ENCODE results near the gene CARD11. TPM values are rescaled to one million over a fixed set of nuclear protein-coding genes. Genes with fewer than 3 reads are reported as not detected.

Gene CARD11
- polyA plus RNA-seq, 1 experiment, result not detected

- ChIA-PET POLR2A (no interaction called here), CTCF (no interaction called here)
- TF ChIP-seq, protein P1, sequence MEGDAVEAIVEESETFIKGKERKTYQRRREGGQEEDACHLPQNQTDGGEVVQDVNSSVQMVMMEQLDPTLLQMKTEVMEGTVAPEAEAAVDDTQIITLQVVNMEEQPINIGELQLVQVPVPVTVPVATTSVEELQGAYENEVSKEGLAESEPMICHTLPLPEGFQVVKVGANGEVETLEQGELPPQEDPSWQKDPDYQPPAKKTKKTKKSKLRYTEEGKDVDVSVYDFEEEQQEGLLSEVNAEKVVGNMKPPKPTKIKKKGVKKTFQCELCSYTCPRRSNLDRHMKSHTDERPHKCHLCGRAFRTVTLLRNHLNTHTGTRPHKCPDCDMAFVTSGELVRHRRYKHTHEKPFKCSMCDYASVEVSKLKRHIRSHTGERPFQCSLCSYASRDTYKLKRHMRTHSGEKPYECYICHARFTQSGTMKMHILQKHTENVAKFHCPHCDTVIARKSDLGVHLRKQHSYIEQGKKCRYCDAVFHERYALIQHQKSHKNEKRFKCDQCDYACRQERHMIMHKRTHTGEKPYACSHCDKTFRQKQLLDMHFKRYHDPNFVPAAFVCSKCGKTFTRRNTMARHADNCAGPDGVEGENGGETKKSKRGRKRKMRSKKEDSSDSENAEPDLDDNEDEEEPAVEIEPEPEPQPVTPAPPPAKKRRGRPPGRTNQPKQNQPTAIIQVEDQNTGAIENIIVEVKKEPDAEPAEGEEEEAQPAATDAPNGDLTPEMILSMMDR (IDR thresholded peaks at IDR 0.05; ENCODE audit: insufficient read depth, low read depth, low read length), result no peak
- no peak for DNase-seq (ENCODE audit: low read depth)
- H3K36me3 ChIP-seq (ENCODE audit: control insufficient read depth, insufficient read depth, low read length), result no peaks in the 10 kb centered on the region
- H3K27me3 ChIP-seq (ENCODE audit: control insufficient read depth, insufficient read depth, low read length), result no peaks in the 10 kb centered on the region
- H3K4me3 ChIP-seq (ENCODE audit: low read depth, low read length), result no peak overlapping the region
Observed at GRCh38 chr7:2929321-2930201, 114.1 kb downstream of the CARD11 start.

GRCh38 chr7:2928613-2929311 is 114.9 kb downstream of the CARD11 start:
- H3K4me3 ChIP-seq (ENCODE audit: low read depth, low read length), result no peak overlapping the region
- ChIA-PET CTCF (no interaction called here), POLR2A (no interaction called here)
- DNase-seq (ENCODE audit: low read depth), result no peak
- H3K36me3 ChIP-seq (ENCODE audit: control insufficient read depth, insufficient read depth, low read length), result no peaks in the 10 kb centered on the region
- no peaks in the 10 kb centered on the region for H3K27me3 ChIP-seq (ENCODE audit: control insufficient read depth, insufficient read depth, low read length)
- TF ChIP-seq, protein P1 (IDR thresholded peaks at IDR 0.05; ENCODE audit: insufficient read depth, low read depth, low read length), result no peak

DNA sequence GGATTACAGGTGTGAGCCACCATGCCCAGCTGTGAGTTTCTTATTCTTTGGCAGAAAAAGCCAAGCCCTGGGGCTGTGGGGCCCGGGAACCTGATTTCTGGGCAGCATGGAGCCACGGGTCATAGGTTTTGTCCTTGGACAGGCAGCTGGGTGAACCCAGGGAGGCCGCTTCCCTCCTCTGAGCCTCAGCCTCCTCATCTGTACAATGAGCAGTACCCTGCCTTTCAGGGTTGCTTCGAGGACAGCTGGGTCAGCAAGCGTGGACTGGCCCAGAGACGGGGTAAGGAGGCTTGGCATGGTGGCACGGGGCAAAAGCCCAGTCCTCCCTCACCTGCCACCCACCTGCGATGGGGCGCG is 115.4 kb downstream of the CARD11 start:
- Histone ChIP-seq H3K4me3 (ENCODE audit: low read depth, low read length) (no peak overlapping the region), H3K27me3 (ENCODE audit: control insufficient read depth, insufficient read depth, low read length) (no peaks in the 10 kb centered on the region), H3K36me3 (ENCODE audit: control insufficient read depth, insufficient read depth, low read length) (no peaks in the 10 kb centered on the region)
- ChIA-PET POLR2A (no interaction called here), CTCF (no interaction called here)
- TF ChIP-seq, protein P1 (IDR thresholded peaks at IDR 0.05; ENCODE audit: insufficient read depth, low read depth, low read length), result no peak
- no peak for DNase-seq (ENCODE audit: low read depth)

GRCh38 chr7:2927592-2927991 is 116.1 kb downstream of the CARD11 start:
- H3K4me3 ChIP-seq (ENCODE audit: low read depth, low read length), result no peak overlapping the region
- POLR2A ChIA-PET, result no interaction called here
- TF ChIP-seq, protein P1 (IDR thresholded peaks at IDR 0.05; ENCODE audit: insufficient read depth, low read depth, low read length), result no peak
- no peak for DNase-seq (ENCODE audit: low read depth)
- H3K27me3 ChIP-seq (ENCODE audit: control insufficient read depth, insufficient read depth, low read length), result no peaks in the 10 kb centered on the region
- no peaks in the 10 kb centered on the region for H3K36me3 ChIP-seq (ENCODE audit: control insufficient read depth, insufficient read depth, low read length)
- CTCF ChIA-PET, result interaction anchor here (0.5 kb wide), 1 partner anchor 15 kb away, joined by 3 read pairs; no protein-coding TSS in a partner anchor

DNA sequence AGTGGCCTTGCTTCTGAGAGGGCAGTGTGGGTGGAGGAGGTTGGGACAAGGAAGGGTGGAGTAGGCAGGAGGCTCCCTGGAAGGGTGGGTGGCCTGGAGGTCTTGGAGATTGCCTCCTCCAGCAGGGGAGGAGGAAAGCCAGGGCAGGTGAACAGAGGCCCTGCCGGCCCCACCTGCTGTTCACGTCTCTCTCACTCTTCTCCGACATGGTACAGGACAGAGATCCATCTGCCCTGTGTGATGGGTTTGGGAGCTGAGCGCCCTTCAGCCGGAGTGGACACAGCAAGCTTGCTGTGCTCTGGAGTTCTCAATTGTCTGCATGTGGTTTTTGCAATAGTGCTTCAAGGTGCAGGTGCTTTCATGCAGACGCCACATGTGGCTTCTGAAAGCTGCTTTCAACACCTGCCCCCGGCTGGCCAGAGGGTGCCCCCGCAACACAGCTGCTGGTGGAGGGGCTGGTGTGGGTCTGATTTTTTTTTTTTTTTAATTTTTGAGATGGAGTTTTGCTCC is 116.7 kb downstream of the CARD11 start:
- CTCF ChIA-PET, result no interaction called here
- Histone ChIP-seq H3K4me3 (ENCODE audit: low read depth, low read length) (no peak overlapping the region), H3K36me3 (ENCODE audit: control insufficient read depth, insufficient read depth, low read length) (no peaks in the 10 kb centered on the region), H3K27me3 (ENCODE audit: control insufficient read depth, insufficient read depth, low read length) (no peaks in the 10 kb centered on the region)
- POLR2A ChIA-PET, result no interaction called here
- TF ChIP-seq, protein P1 (IDR thresholded peaks at IDR 0.05; ENCODE audit: insufficient read depth, low read depth, low read length), result no peak
- no peak for DNase-seq (ENCODE audit: low read depth)

Data from BJ (cell line).